Erythroblast (primary cell): ENCODE results near the gene DUSP6.

ENCODE experiments used
- GATA1 ChIP-seq: IDR thresholded peaks from 2 replicates; pipeline ENCODE4 v1.6.1; 2011; ENCODE audit warnings: low read depth, mild to moderate bottlenecking, control low read depth, low read length, moderate library complexity
- POLR2A ChIP-seq: IDR thresholded peaks from 2 replicates; pipeline ENCODE4 v1.6.1; 2011; ENCODE audit warnings: mild to moderate bottlenecking, low read length

GRCh38 chr12:89379148-89379838 lies 27.0 kb upstream of the DUSP6 start:
- no peak for TF ChIP-seq POLR2A
- TF ChIP-seq GATA1 = no peak
